ENCODE measurements around the gene SPOP.

GRCh38 chr17:49574323-49574781 lies 103.5 kb downstream of the SPOP start:
- TF ChIP-seq AFF4 (CRISPR knock-in tag; IDR thresholded peaks at IDR 0.05) (no peak), POLR2A (conservative IDR thresholded peaks at IDR 0.05) (no peak), MAX (CRISPR knock-in tag; IDR thresholded peaks at IDR 0.05) (no peak), ZNF3 (CRISPR knock-in tag; IDR thresholded peaks at IDR 0.05) (no peak), TGIF2 (CRISPR knock-in tag; IDR thresholded peaks at IDR 0.05) (no peak), CEBPB (tag; IDR thresholded peaks at IDR 0.05) (no peak), SETDB1 (IDR thresholded peaks at IDR 0.05; ENCODE audit: low read length) (no peak), RAD51 (IDR thresholded peaks at IDR 0.05; ENCODE audit: borderline replicate concordance, low read depth) (no peak), HDGF (IDR thresholded peaks at IDR 0.05) (no peak), CTCF (IDR thresholded peaks at IDR 0.05 in 2 of 3, conservative IDR thresholded peaks at IDR 0.05 in 1 of 3; ENCODE audit: insufficient read depth in 2 of 3, low read depth in 1 of 3, low read length in 3 of 3) (no peak), ZZZ3 (IDR thresholded peaks at IDR 0.05) (no peak), ZNF121 (CRISPR knock-in tag; conservative IDR thresholded peaks at IDR 0.05) (no peak)
- TF ChIP-seq, protein P1, sequence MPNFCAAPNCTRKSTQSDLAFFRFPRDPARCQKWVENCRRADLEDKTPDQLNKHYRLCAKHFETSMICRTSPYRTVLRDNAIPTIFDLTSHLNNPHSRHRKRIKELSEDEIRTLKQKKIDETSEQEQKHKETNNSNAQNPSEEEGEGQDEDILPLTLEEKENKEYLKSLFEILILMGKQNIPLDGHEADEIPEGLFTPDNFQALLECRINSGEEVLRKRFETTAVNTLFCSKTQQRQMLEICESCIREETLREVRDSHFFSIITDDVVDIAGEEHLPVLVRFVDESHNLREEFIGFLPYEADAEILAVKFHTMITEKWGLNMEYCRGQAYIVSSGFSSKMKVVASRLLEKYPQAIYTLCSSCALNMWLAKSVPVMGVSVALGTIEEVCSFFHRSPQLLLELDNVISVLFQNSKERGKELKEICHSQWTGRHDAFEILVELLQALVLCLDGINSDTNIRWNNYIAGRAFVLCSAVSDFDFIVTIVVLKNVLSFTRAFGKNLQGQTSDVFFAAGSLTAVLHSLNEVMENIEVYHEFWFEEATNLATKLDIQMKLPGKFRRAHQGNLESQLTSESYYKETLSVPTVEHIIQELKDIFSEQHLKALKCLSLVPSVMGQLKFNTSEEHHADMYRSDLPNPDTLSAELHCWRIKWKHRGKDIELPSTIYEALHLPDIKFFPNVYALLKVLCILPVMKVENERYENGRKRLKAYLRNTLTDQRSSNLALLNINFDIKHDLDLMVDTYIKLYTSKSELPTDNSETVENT (CRISPR knock-in tag; IDR thresholded peaks at IDR 0.05), result no peak
